Fibroblast of skin of left quadriceps (primary cell): ENCODE results near the gene KRT71.

Source experiments
- DNase-seq, 2 experiments: peaks; one replicate each; pipeline ENCODE4 v3.0.0-alpha.2; 2013; ENCODE audit warnings: low read depth in 2 of 2

KRT71 gene

GRCh38 chr12:52539083-52539820 is 13.7 kb downstream of the KRT71 start:
- DNase-seq: peak; percentile 89 to 91

- DNase-seq: no peak
Measured at GRCh38 chr12:52537101-52537500, 15.8 kb downstream of the KRT71 start.

DNA sequence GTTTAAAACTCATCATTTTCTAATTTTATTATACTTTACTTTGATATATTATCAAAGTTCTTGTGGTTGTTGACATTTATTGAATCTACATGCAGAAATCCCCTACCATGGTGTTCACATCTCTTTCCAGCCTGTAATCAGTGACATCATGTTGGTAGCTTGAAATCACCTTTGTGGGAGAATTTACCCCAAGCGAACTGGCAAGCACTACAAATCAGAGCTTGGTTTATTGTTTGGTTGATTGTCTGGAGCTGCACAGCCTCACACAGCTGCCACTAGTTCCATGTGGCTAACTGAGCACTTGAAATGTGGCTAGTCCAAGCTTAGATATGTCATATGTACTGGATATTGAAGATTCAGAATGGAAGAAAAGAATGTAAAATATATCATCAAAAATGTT is 17.4 kb downstream of the KRT71 start:
- no peak for DNase-seq

- DNase-seq: no peak
Measured at GRCh38 chr12:52534482-52534881, 18.5 kb downstream of the KRT71 start.

GRCh38 chr12:52533686-52534470 is 19.1 kb downstream of the KRT71 start:
- DNase-seq: no peak

- DNase-seq: no peak
Measured at GRCh38 chr12:52532636-52533035, 20.3 kb downstream of the KRT71 start.

DNA sequence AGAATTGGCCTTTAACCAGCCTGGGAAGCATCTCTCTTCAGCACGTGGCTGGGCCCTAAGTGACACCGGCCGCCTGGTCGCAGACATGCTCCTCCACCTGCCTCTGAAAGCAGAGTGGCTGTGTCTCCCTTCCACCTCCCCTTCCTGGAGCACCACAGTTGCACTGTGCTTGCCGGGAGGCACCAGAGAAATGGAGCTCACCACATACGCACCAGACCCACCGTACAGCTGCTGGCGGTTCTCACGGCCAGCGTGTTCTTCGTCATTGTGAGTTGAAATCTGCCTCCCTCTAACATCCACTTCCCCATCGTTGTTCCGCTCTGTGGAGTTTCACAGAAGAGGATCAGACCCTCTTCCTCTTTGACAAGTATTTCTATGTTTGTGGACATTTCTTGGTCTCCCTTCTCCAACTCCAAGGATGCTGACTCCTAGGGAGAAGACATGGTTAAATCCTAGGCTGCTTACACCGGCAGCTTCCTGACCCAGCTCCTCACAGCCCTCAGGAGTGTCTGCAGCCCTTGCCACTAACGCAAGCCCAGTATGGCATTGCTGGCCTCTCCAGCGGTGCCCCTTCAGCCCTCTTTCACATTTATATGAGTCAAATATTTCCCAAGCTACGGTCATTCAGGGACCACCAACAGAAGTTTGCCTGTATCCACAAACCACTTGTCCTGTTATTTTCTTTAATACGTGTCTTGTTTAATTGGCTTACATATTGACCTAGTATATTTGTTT is 21.2 kb downstream of the KRT71 start:
- DNase-seq: no peak

GRCh38 chr12:52530905-52531304 is 22.0 kb downstream of the KRT71 start:
- DNase-seq: no peak

DNA sequence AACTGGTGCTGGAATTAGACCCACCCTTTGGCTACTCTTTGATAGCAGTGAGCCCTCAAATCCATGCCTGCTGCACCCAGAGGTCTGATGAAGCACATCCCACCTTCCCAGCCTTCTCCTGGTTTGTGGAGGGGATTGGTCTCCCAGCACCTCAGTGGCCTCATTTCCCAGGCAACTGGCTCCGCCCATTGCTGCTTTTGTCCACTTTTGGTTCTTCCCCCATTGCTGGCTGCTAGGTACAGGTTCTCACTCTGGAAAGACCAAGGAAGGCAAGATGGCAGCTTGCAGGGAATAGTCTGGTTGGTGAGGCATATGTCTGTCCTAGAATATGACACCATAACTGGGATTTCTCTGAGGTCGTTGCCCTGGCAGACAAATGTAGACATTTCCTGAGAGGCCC is 22.6 kb downstream of the KRT71 start:
- DNase-seq: no peak

GRCh38 chr12:52529846-52530245 is 23.1 kb downstream of the KRT71 start:
- DNase-seq: no peak

DNA sequence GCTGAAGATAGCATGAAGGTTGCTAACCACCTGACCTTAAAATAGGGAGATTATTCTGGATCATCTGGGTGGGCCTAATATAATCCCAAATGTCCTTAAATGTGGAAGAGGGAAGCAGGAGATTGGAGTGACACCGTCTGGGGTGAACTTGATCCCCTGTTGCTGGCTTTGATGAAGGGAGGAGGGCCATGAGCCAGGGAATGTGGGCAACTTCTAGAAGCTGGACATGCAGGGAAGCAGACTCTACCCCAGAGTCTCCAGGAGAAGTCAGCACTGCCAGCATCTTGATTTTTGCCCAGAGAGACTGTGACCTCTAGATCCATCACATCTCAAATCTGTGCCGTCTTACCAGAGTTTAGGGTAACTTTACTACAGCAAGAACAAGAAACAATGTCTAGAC is 23.5 kb downstream of the KRT71 start:
- DNase-seq: no peak

DNA sequence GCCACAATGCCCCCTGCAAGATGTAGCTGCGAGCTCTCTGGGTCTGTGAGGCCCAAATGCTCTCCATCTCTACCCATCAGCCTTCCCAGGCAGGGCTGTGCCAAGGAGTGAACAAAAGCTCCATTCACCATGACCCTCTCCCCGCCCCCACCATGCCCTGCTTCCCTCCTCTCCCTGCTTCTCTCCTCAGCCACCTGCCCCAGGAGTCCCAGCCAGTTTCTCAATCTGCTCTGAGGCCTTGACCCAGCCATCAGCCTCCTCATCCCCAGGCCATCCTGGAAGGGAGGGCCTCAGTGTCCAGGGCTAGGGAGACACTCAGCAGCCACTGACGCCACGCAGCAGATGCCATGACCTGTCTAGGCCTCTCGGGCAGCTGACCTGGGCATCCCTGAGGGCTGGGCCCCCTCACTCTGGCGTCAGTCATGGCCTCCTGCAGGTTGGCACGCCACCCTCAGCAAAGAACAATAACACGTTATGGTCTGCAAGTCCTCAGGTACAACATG is 24.3 kb downstream of the KRT71 start:
- no peak for DNase-seq

DNA sequence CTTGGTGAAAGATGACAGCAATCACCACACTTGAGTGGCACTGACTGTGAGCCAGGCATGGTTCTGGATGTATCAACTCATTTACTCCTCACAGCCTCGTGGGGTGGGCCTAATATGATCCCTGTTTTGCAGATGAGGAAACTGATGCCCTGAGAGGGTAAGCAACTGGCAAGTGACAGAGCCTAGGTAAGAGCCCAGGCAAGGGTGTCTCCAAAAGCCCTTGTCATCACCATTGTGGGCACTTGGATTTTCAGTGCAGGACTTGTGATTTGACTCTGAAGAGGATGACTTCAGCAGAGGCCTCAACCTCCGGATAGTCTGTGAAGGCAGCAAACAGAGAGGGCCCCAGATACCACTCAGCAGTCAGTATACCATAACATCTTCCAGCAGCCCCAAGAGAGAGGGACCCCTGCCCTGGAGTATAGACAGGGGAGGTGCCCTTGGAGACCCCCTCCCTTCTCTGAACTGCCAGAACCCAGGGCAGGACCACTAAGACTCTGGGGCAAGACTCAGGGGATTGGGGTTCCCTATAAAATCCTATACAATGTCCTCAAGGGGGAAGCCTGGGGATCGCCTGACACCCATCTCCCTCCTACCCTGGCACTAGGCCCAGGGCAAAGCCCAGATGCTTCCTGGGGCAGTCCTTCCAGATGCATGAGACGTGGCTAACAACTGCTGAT is 25.7 kb downstream of the KRT71 start:
- no peak for DNase-seq

DNA sequence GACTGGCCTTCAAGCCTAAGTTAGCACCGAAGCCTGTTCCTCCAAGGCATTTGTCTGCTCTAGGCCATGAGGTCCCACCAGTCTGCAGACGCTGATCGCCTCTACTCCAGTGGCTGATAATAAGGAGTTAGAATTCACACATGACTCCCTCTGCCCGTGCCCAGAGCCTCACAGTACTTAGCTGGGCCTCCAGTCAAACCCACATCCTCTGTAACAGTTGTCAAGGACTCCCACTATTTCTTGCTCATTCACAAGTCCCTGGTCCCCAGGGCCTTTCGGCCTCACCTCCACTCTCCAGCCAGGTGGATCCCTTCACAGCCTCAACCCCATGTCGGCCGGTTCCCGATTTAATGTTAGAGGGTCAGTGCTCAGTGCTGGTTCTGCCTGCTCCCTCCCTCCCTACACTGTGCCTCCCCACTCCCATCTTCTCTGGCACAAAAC is 26.4 kb downstream of the KRT71 start:
- no peak for DNase-seq

DNA sequence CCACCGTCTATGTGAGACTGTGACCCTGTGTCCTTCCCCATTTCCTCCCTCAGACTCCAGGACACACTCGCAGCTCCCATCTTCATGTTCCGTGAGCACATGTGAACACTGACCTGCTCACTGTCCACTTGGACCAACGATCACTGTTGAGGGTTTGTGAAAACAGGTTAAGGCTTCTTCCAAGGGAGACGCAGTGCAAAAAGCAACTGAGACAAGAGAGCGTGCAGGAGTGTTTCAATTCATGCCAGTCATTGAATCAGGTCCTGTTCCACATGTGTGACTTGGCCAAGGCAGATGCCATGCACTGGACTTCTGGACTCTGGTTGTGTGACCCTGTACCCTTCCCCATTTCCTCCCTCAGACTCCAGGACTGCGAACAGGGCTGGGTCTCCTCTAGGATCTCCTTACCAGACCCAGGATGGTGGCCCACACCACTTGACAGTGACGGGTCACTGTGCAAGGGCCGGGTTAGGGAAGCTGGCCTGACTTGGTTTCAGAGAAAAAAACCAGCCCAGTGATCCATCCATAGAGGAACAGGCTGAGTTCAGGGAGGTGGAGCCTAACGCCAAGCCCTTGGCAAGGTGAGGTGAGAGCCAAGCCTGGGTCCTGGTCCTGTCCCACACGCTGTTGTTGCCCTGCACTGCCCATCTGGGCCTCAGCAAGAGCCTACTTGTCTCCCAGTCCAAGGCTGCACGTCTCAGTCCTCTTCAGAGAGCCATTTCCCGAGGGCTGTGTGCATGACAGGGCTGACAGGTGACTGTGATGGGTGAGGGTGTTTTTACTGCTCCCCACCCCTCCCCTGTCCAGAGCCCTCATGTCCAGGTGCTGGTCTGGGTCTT is 27.1 kb downstream of the KRT71 start:
- no peak for DNase-seq

DNA sequence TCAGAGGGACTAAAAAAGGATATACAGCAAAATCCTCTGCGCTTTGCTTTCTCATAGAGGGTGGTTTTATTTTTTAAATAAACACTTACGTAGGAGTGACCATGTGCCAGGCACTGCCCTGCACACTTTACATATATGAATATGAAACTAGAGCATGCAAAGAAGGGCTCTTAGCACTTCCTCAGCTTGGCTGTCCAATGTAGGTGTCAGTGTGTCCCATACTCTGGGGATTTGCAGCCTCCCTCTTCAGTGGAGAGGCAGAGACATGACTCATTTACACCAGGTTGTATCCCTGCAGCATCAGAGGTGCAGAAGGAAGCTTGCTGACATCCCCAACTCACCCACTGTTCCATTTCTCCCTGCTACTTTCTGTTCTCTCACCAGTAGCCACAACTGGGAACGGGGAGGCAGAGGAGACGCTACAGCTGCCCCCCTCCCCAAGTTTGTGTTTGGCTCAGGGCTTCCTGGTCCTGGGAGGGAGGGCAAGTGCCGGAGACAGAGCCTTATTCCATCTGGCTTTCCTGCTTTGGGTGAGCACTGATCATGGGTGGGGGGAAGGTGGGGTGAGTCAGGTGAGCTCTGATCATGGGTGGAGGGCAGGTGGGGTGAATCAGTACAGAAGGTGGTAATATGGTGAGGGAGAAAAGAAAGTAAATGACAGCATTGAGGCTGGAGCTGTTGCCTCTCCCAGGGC is 27.9 kb downstream of the KRT71 start:
- DNase-seq: no peak

- DNase-seq: no peak
Measured at GRCh38 chr12:52524241-52524897, 28.6 kb downstream of the KRT71 start.

DNA sequence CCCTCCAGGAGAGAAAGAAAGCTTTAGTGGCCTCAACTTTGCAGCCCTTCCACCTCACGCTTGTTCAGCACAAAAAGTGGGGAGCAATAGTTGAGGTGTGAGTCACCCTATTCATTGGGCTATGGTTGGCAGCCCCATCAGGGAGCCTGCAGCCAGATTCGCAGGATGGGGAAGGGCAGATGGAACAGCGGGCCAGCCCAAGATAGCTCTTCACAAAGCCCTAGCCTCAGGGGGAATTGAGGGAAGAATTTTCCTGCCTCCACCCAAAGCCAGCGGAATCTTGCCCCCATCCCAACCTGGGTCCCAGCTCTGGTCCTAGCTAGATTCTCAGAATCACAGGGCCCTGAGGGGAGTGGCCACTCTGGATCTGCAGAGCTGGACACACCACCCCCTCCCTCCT is 29.1 kb downstream of the KRT71 start:
- no peak for DNase-seq

DNA sequence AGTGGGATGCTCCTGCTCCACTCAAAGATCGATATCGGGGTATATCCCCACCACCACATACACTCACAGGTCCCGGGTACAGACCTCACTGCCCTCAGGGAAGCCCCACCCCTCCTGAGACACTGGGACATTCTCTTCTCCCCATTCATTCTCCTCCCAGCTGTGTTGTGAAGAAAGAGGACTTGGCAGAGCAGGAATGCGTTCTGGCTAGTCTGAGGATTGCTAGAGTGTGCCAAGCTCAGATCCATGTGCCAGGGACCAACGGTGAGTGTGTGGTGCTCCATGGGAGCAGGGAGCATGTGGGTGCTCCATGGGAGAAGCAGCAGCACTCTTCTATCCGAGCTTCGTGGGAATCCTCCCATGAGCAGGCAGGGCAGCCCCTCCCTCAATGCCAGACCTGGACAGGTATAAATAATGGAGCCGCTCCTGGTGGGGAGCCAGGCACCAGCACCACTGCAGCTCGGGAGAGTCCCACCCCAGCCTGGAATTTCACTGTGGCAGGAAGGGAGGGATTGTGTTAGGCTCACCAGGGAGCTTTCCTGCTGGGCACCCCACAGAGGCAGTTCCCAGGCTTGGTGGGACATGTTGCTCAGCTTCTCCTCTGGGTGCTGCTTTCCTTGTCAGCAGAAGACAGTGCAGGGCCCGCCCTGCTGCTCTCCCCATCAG is 30.5 kb downstream of the KRT71 start:
- DNase-seq: no peak
